Fibroblast of lung (primary cell): ENCODE data around the gene KLHL17. TPM values are rescaled to one million over a fixed set of nuclear protein-coding genes. Genes with fewer than 3 reads are reported as not detected.

Experiments used
- DNase-seq, 2 donors: peaks; one replicate each; pipeline versions ENCODE4 v3.0.0 to v3.0.0-alpha.2; 2010; ENCODE audit warnings: low read depth in 2 of 2
- H2AFZ ChIP-seq: 2 replicates; pipeline ENCODE4 v1.5.1; 2012; ENCODE audit warnings: low read length, control low read depth, inconsistent platforms
- H3K27ac ChIP-seq: 2 replicates; pipeline ENCODE4 v1.5.1; 2011; ENCODE audit warnings: low read length, control low read depth; ENCODE audit not compliant: insufficient read depth
- H3K27me3 ChIP-seq: 2 replicates; pipeline ENCODE4 v1.5.1; 2011; ENCODE audit warnings: mild to moderate bottlenecking, low read length; ENCODE audit not compliant: control insufficient read depth, insufficient read depth
- H3K36me3 ChIP-seq: 2 replicates; pipeline ENCODE4 v1.5.1; 2011; ENCODE audit warnings: low read length; ENCODE audit not compliant: control insufficient read depth, insufficient read depth
- H3K4me1 ChIP-seq: 2 replicates; pipeline ENCODE4 v1.5.1; 2011; ENCODE audit warnings: low read length; ENCODE audit not compliant: control insufficient read depth, insufficient read depth; ENCODE audit errors: extremely low read depth
- H3K4me2 ChIP-seq: 2 replicates; pipeline ENCODE4 v1.5.1; 2011; ENCODE audit warnings: low read length, control low read depth; ENCODE audit not compliant: insufficient read depth; ENCODE audit errors: extremely low read depth
- H3K4me3 ChIP-seq, 4 experiments: fragments of 200-600 bp in 1 of 4; sonication (generic) in 1 of 4; replicated peaks in 1 of 4; 2 replicates each; pipeline ENCODE4 v1.5.1; 2011 to 2016; ENCODE audit warnings: low read length in 4 of 4, low read depth in 3 of 4, mild to moderate bottlenecking in 3 of 4, control low read depth in 2 of 4, inconsistent platforms in 1 of 4, mixed read lengths in 1 of 4; ENCODE audit not compliant: insufficient read depth in 1 of 4; ENCODE audit errors: control extremely low read depth in 1 of 4
- H3K79me2 ChIP-seq: 2 replicates; pipeline ENCODE4 v1.5.1; 2012; ENCODE audit warnings: mild to moderate bottlenecking, low read length, inconsistent platforms; ENCODE audit not compliant: control insufficient read depth, insufficient read depth
- H3K9ac ChIP-seq: 2 replicates; pipeline ENCODE4 v1.5.1; 2011; ENCODE audit warnings: mild to moderate bottlenecking, low read length, control low read depth; ENCODE audit not compliant: insufficient read depth
- H3K9me3 ChIP-seq: 2 replicates; pipeline ENCODE4 v1.5.1; 2012; ENCODE audit warnings: low read depth, low read length; ENCODE audit not compliant: control insufficient read depth, insufficient read depth
- H4K20me1 ChIP-seq: 2 replicates; pipeline ENCODE4 v1.5.1; 2011; ENCODE audit warnings: low read length; ENCODE audit not compliant: control insufficient read depth, insufficient read depth; ENCODE audit errors: extremely low read depth
- EZH2 ChIP-seq: IDR thresholded peaks from 2 replicates; pipeline ENCODE4 v1.5.1; 2012; ENCODE audit warnings: low read length, control low read depth, mild to moderate bottlenecking; ENCODE audit errors: missing control alignments
- polyA plus RNA-seq, 2 donors: library from polyadenylated mRNA; depleted of rRNA in 1 of 2; stranded (reverse) in 1 of 2; unstranded in 1 of 2; fragments of >200 nt; gene quantifications; 2 replicates each; pipeline ENCODE4 v1.2.1, GENCODE V29; 2011 to 2012; ENCODE audit warnings: missing spikeins in 1 of 2
- total RNA-seq: library from RNA; depleted of rRNA; stranded (reverse); fragments of >200 nt; gene quantifications from 2 replicates; pipeline ENCODE4 v1.2.1, GENCODE V29; 2014
- TF ChIP-seq, protein P1 (sequence below), 2 donors: IDR thresholded peaks in 1 of 2; conservative IDR thresholded peaks in 1 of 2; 1 replicate in 1 of 2; 2 replicates in 1 of 2; pipeline ENCODE4 v1.5.1; 2011 to 2012; ENCODE audit warnings: low read length in 2 of 2, control low read depth in 1 of 2, inconsistent platforms in 1 of 2, low read depth in 1 of 2, mild to moderate bottlenecking in 1 of 2

Gene KLHL17
- total and polyA plus RNA-seq, 2 donors (not counting 1 experiment from before 2014, with no cell fraction given): 4.7 to 7.4 TPM

GRCh38 chr1:927748-928147 lies 32.6 kb upstream of the KLHL17 start:
- TF ChIP-seq EZH2: no peak
- TF ChIP-seq, protein P1, sequence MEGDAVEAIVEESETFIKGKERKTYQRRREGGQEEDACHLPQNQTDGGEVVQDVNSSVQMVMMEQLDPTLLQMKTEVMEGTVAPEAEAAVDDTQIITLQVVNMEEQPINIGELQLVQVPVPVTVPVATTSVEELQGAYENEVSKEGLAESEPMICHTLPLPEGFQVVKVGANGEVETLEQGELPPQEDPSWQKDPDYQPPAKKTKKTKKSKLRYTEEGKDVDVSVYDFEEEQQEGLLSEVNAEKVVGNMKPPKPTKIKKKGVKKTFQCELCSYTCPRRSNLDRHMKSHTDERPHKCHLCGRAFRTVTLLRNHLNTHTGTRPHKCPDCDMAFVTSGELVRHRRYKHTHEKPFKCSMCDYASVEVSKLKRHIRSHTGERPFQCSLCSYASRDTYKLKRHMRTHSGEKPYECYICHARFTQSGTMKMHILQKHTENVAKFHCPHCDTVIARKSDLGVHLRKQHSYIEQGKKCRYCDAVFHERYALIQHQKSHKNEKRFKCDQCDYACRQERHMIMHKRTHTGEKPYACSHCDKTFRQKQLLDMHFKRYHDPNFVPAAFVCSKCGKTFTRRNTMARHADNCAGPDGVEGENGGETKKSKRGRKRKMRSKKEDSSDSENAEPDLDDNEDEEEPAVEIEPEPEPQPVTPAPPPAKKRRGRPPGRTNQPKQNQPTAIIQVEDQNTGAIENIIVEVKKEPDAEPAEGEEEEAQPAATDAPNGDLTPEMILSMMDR (conservative IDR thresholded peaks at IDR 0.05 in 1 of 2, IDR thresholded peaks at IDR 0.05 in 1 of 2; ENCODE audit: low read depth in 1 of 2, low read length in 2 of 2): no peak
- H3K27me3 ChIP-seq: peaks cover 17% of the 10 kb centered on the region
- no peak overlapping the region for H3K4me2 ChIP-seq
- no peak overlapping the region for H2AFZ ChIP-seq
- H3K27ac ChIP-seq: no peak overlapping the region
- H3K36me3 ChIP-seq: no peaks in the 10 kb centered on the region
- H4K20me1 ChIP-seq: no peaks in the 10 kb centered on the region
- no peak overlapping the region for H3K4me3 ChIP-seq
- H3K9me3 ChIP-seq: no peaks in the 10 kb centered on the region
- DNase-seq: no peak
- no peaks in the 10 kb centered on the region for H3K79me2 ChIP-seq
- no peaks in the 10 kb centered on the region for H3K4me1 ChIP-seq
- H3K9ac ChIP-seq: no peak overlapping the region

DNA sequence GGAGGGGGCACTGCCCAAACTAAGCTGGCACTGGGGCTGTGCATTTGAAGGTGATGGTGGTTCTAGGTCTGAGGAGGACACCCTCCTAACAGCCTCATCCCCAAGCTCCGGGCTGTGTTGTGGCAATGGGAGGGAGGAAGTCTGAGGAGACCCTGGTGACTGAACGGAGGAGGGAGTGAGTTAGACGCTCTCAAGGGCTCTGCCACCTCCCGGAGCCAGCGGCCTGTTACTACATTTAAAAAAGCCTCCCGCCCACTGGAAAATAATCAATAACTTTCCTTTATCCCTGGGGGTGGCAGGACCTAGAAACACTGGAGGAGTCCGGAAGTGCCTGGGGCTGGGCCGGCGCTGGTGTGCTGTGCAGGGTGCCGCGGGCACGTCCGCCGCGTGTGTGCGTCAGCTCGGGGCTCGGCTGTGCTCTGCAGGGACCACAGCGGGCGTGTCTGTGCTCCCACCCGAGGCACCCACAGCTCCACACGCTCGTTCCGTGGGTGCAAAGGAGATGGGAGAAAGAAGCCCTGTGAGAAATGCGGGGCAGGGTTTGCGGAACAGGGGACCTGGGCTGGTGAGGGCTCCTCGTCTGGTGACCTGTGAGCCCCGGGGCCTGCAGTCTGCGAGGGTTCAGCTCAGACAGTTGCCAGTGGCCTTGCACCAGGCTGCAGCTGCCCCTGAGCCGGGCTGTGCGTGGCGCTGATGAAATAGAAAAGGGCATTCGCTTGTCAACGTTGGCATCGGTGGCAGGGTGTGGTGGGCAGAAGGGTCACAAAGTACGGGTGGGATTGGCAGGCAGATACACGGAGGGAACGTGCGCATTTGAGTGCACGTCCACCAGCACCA lies 31.3 kb upstream of the KLHL17 start:
- no peaks in the 10 kb centered on the region for H4K20me1 ChIP-seq
- no peaks in the 10 kb centered on the region for H3K9me3 ChIP-seq
- no peak overlapping the region for H3K4me2 ChIP-seq
- peaks cover 17% of the 10 kb centered on the region for H3K27me3 ChIP-seq
- H3K4me3 ChIP-seq: no peak overlapping the region
- H3K9ac ChIP-seq: no peak overlapping the region
- H3K4me1 ChIP-seq: no peaks in the 10 kb centered on the region
- no peak overlapping the region for H2AFZ ChIP-seq
- TF ChIP-seq, protein P1 (conservative IDR thresholded peaks at IDR 0.05 in 1 of 2, IDR thresholded peaks at IDR 0.05 in 1 of 2; ENCODE audit: low read depth in 1 of 2, low read length in 2 of 2): no peak
- TF ChIP-seq EZH2: no peak
- no peaks in the 10 kb centered on the region for H3K79me2 ChIP-seq
- H3K27ac ChIP-seq: no peak overlapping the region
- no peaks in the 10 kb centered on the region for H3K36me3 ChIP-seq
- no peak for DNase-seq

DNA sequence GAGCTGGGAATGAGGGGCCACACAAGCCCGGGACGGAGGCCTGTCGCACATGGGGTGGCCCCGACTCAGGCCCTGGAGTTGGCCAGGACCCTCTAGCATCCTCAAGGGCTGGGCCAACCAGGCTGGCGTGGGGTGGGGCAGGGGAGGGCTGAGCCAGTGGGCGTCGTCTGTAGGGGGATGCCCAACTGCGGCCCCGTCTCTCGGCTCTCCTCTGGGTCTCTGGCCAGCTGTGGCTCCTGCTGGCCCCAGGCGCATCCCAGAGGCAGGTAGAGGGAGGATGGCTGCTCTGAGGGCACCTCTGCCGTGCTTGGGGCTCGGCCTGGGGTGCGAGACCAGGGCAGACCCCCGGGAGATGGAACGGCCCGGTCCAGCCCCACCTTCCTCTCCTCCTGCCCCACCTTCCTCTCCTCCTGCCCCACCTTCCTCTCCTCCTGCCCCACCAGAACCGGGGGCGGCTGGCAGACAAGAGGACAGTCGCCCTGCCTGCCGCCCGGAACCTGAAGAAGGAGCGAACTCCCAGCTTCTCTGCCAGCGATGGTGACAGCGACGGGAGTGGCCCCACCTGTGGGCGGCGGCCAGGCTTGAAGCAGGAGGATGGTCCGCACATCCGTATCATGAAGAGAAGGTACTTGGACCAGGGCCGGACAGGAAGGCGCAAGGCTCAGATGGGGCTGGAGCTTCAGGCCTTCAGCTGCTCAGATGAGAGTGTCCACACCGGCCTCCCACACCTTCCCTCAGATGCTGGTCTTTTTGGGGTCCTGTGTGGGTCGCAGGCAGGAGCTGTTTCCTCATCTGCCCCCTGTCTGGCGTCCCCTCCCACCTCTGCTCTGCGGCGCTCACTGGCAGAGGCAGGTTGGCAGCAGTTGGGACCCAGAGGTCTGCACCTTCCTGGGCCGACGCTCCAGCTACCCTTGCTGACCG lies 30.4 kb upstream of the KLHL17 start:
- peaks cover 17% of the 10 kb centered on the region for H3K27me3 ChIP-seq
- H3K4me1 ChIP-seq: no peaks in the 10 kb centered on the region
- no peak overlapping the region for H2AFZ ChIP-seq
- H4K20me1 ChIP-seq: no peaks in the 10 kb centered on the region
- no peak overlapping the region for H3K4me3 ChIP-seq
- no peak for DNase-seq
- TF ChIP-seq, protein P1 (conservative IDR thresholded peaks at IDR 0.05 in 1 of 2, IDR thresholded peaks at IDR 0.05 in 1 of 2; ENCODE audit: low read depth in 1 of 2, low read length in 2 of 2): no peak
- no peak for TF ChIP-seq EZH2
- no peak overlapping the region for H3K27ac ChIP-seq
- H3K79me2 ChIP-seq: no peaks in the 10 kb centered on the region
- no peaks in the 10 kb centered on the region for H3K9me3 ChIP-seq
- no peak overlapping the region for H3K4me2 ChIP-seq
- no peaks in the 10 kb centered on the region for H3K36me3 ChIP-seq
- H3K9ac ChIP-seq: no peak overlapping the region
